Left forelimb (tissue), 1 donor: Measurements from ENCODE around the gene ZNF48.
A peak's percentile ranks its signal among the peaks of the same experiment; 100 is the strongest.

Source experiments
- DNase-seq: peaks from one replicate; pipeline ENCODE4 v3.0.0-alpha.2; 2018; ENCODE audit warnings: low spot score

The ZNF48 gene

GRCh38 chr16:30407804-30408534 lies 12.7 kb downstream of the ZNF48 start:
- DNase-seq: no peak

GRCh38 chr16:30409125-30410060 lies 14.2 kb downstream of the ZNF48 start:
- DNase-seq: peak; percentile 92

GRCh38 chr16:30413112-30413806 lies 18.0 kb downstream of the ZNF48 start:
- no peak for DNase-seq

GRCh38 chr16:30414159-30414558 lies 18.9 kb downstream of the ZNF48 start:
- no peak for DNase-seq

- DNase-seq: no peak
Measured at GRCh38 chr16:30416047-30416603, 20.9 kb downstream of the ZNF48 start.

- no peak for DNase-seq
Measured at GRCh38 chr16:30416624-30417528, 21.7 kb downstream of the ZNF48 start.

GRCh38 chr16:30417529-30418349 lies 22.5 kb downstream of the ZNF48 start:
- peak; percentile 89 for DNase-seq

- no peak for DNase-seq
Measured at GRCh38 chr16:30418350-30419181, 23.3 kb downstream of the ZNF48 start.

- no peak for DNase-seq
Measured at GRCh38 chr16:30421010-30421409, 25.8 kb downstream of the ZNF48 start.

- DNase-seq: no peak
Measured at GRCh38 chr16:30428055-30428454, 32.8 kb downstream of the ZNF48 start.

GRCh38 chr16:30429418-30429677 lies 34.1 kb downstream of the ZNF48 start:
- no peak for DNase-seq

- DNase-seq: peak; percentile 92
Measured at GRCh38 chr16:30429678-30430427, 34.6 kb downstream of the ZNF48 start, which contains the start of gene DCTPP1. Gene DCTPP1, minus strand, starts transcription at chr16:30430030. Its CDS starts 50 bp downstream, at chr16:30429980.

- no peak for DNase-seq
Measured at GRCh38 chr16:30430428-30430970, 35.3 kb downstream of the ZNF48 start.

- no peak for DNase-seq
Measured at GRCh38 chr16:30434852-30435251, 39.6 kb downstream of the ZNF48 start.

- DNase-seq: no peak
Measured at GRCh38 chr16:30437511-30438046, 42.4 kb downstream of the ZNF48 start.

- no peak for DNase-seq
Measured at GRCh38 chr16:30438835-30439234, 43.6 kb downstream of the ZNF48 start.

GRCh38 chr16:30439720-30440348 lies 44.6 kb downstream of the ZNF48 start:
- no peak for DNase-seq

- DNase-seq: no peak
Measured at GRCh38 chr16:30443631-30444030, 48.4 kb downstream of the ZNF48 start.
